Measurements from ENCODE around the gene TBC1D23.

GRCh38 chr3:100368441-100368840, 107.6 kb downstream of the TBC1D23 start:
- TF ChIP-seq CTCF (conservative IDR thresholded peaks at IDR 0.05; ENCODE audit: low read depth, low read length) (no peak), EZH2 (IDR thresholded peaks at IDR 0.05; ENCODE audit: borderline replicate concordance, low read depth, low read length, poor library complexity, severe bottlenecking) (no peak)

Data from A673 (cell line).